Stomach (tissue), 9 donors: Measurements from ENCODE around the gene SPOCD1. TPM values are rescaled to one million over a fixed set of nuclear protein-coding genes. Genes with fewer than 3 reads are reported as not detected.

ENCODE experiments used
- DNase-seq, 2 donors: peaks; one replicate each; pipeline versions ENCODE4 v3.0.0 to v3.0.0-alpha.2; 2013 to 2019
- H3K27ac ChIP-seq, 5 donors: fragments of 200-600 bp in 4 of 5; sonication (generic) in 4 of 5; one replicate each; pipeline ENCODE4 v1.5.1; 2013 to 2019; ENCODE audit warnings: mild to moderate bottlenecking in 1 of 5, moderate library complexity in 1 of 5
- H3K27me3 ChIP-seq, 3 donors: fragments of 200-600 bp; sonication (generic); one replicate each; pipeline ENCODE4 v1.5.1; 2017 to 2019; ENCODE audit warnings: mixed run types in 1 of 3
- H3K36me3 ChIP-seq, 4 donors: fragments of 200-600 bp; sonication (generic); 1 replicate in 3 of 4; 2 replicates in 1 of 4; pipeline ENCODE4 v1.5.1; 2016 to 2019
- H3K4me1 ChIP-seq, 4 donors: fragments of 200-600 bp; sonication (generic); one replicate each; pipeline ENCODE4 v1.5.1; 2016 to 2019
- H3K4me3 ChIP-seq, 4 donors: fragments of 200-600 bp; sonication (generic) in 3 of 4; one replicate each; pipeline ENCODE4 v1.5.1; 2016 to 2019; ENCODE audit warnings: mild to moderate bottlenecking in 1 of 4
- H3K9me3 ChIP-seq, 4 donors: fragments of 200-600 bp; sonication (generic); one replicate each; pipeline ENCODE4 v1.5.1; 2016 to 2019
- CTCF ChIP-seq, 7 experiments: fragments of 450-650 bp in 4 of 7; fragments of 200-600 bp in 3 of 7; sonication (generic) in 3 of 7; IDR thresholded peaks; one replicate each; pipeline ENCODE4 v1.5.1; 2016 to 2019; ENCODE audit warnings: antibody characterized with exemption in 7 of 7, control low read depth in 2 of 7, mild to moderate bottlenecking in 1 of 7
- EP300 ChIP-seq: sonication (generic); formaldehyde crosslinking; IDR thresholded peaks from one replicate; pipeline ENCODE4 v1.6.1; 2017; ENCODE audit warnings: antibody characterized with exemption
- POLR2A ChIP-seq, 4 donors: fragments of 450-650 bp; IDR thresholded peaks; one replicate each; pipeline ENCODE4 v1.6.1; 2016; ENCODE audit warnings: antibody characterized with exemption in 4 of 4, control low read depth in 2 of 4, mild to moderate bottlenecking in 1 of 4, moderate library complexity in 1 of 4
- POLR2AphosphoS5 ChIP-seq, 3 donors: sonication (generic); formaldehyde crosslinking; IDR thresholded peaks; one replicate each; pipeline ENCODE4 v1.6.1; 2016; ENCODE audit warnings: antibody characterized with exemption in 3 of 3
- WGBS, 5 donors: extraction: QIAGEN DNeasy Blood & Tissue Kit in 3 of 5; methylation state at CpG; one replicate each; pipeline versions ENCODE4 v1.1.5 to v1.1.7; 2013 to 2018; 5-methylcytosine and 5-hydroxymethylcytosine counted together
- intact Hi-C: fragments of 100-400 bp; cut with DNase I; formaldehyde crosslinking; loops from one replicate; pipeline ENCODE4 v1.15.1; 2023; ENCODE audit warnings: low total_unique reads
- polyA plus RNA-seq, 3 donors: library from polyadenylated mRNA; stranded (reverse); fragments of 200-250 nt; gene quantifications; one replicate each; pipeline ENCODE4 v1.2.3, GENCODE V29; 2013
- total RNA-seq, 5 donors: library from RNA; depleted of rRNA; stranded (reverse); fragments of >200 nt; gene quantifications; one replicate each; pipeline versions ENCODE4 v1.1.0 to v1.2.3, GENCODE V29; 2014 to 2016
- donor health status: healthy with polysubstance abuse.
- donor health status: Bipolar disorder and iron deficiency.
- donor health status: healthy.

SPOCD1 gene
- total and polyA plus RNA-seq, 8 donors: 0.55 to 11.1 (median 4.5) TPM; not detected in 1

DNA sequence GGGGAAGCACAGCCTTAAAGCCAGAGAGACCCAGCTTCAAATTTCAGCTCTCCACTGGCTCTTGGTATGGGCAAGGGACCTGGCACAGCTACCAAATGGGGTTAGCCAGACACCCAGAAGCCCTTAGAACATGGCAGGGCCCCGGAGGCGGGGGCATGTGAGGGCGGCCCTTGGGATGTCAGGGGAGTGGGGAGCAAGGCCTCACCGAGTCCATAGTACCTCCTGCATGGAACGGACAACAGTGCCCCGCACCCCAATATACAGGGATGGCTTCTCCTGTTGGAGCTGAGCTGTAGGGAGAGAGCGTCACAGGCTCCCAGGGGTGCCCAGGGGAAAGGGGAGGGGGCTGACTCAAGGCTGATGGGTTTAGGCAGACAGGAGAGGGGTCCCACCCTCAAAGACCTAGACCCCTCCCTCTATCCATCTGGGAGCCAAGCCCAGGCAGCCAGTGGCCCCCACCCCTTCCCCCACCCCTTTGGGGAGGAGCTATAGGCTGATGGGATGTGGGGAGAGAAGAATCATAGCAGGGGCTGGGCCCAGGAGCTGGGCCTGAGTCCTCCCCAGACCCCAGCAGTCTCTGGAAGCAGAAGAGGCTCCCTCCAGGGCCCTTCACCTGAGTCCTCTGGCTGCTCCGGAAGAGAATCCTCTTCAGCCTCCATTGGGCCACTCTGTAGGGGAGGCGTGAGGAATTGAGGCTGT, 16.5 kb downstream of the SPOCD1 start:
- 82 to 98% (median 90%) methylated on average over 6 to 9 of the region's 9 CpGs for WGBS, 5 donors
- Histone ChIP-seq H3K9me3 (no peaks in the 10 kb centered on the region), H3K4me1 (no peaks in the 10 kb centered on the region), H3K36me3 (no peaks in the 10 kb centered on the region), H3K27me3 (peaks cover 0 to 15% (median 0%) of the 10 kb centered on the region in 3 donors), H3K4me3 (no peak overlapping the region), H3K27ac (peak overlapping the region in 1 of 5 donors; percentile 8)
- TF ChIP-seq POLR2A (IDR thresholded peaks at IDR 0.05): no peak
- TF ChIP-seq POLR2AphosphoS5 (IDR thresholded peaks at IDR 0.05): no peak
- no peak for TF ChIP-seq EP300
- TF ChIP-seq CTCF (IDR thresholded peaks at IDR 0.05): no peak
- DNase-seq: peak in 1 of 2 donors; percentile 37
- intact Hi-C loops: no loop called here

DNA sequence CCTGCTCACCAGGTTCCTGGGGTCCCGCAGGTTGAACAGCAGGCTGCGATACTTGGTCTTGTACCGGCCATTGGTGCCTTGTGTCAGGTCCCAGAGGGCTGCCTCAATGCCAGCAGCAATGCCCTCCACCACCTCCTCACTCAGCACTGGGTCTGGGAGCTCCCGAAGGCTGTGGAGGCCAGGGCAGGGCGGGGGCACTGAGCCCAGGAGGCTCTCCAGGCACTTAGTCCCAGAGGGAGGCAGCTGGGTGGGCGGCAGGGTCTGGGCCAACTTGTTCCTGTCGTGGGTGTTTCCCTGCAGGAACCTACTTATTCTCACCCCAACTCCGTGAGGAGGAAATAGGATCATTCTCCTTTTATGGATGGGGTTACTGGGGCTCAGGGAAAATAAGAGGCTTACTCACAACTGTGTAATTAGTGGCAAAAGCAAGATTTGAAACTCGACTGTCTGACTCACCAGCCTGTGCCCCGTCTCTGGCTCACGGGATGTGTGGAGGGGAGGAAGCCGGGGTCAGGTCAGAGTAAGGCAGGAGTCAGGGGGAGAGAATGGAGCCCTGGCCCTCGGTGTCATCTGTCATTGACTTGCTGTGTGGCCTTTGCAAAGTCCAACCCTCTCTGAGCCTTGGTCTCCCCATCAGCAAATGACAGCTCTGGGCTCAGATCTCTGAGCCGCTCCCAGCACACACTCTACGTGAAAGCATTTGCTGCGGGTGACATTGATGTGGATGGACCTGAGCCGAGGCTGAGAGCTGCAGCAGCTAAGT, 17.2 kb downstream of the SPOCD1 start:
- 49 to 60% (median 55%) methylated on average over 14 to 17 of the region's 17 CpGs for WGBS, 5 donors
- Histone ChIP-seq H3K36me3 (no peaks in the 10 kb centered on the region), H3K27me3 (peaks cover 0 to 20% (median 0%) of the 10 kb centered on the region in 3 donors), H3K27ac (peak overlapping the region in 1 of 5 donors; percentile 46), H3K4me1 (no peaks in the 10 kb centered on the region), H3K4me3 (peak overlapping the region in 1 of 4 donors; percentile 13), H3K9me3 (no peaks in the 10 kb centered on the region)
- intact Hi-C loops: no loop called here
- TF ChIP-seq POLR2AphosphoS5 (IDR thresholded peaks at IDR 0.05) (no peak), EP300 (no peak), POLR2A (IDR thresholded peaks at IDR 0.05) (no peak), CTCF (IDR thresholded peaks at IDR 0.05) (no peak)
- peak in 1 of 2 donors; percentile 48 for DNase-seq

DNA sequence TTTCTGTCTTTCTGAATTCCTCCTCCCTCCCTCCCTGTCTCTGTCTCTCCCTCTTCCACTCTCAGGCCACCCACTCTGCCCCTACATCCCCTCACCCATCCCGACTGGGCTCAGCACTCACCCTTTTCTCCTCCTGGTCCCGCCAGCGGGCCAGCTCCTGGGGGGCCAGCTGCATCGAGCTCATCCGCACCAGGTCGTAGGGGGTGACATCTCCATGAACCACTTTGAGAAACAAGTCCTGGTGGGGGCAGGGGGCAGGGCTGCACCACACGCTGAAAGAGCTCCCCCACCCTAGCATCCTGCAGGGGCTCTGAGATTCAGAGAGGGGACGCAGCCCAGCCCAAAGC, 17.8 kb downstream of the SPOCD1 start:
- H3K27me3 ChIP-seq: peaks cover 0 to 20% (median 0%) of the 10 kb centered on the region in 3 donors
- WGBS, 5 donors: 73 to 83% (median 80%) methylated on average over 8 of the region's 8 CpGs
- H3K4me1 ChIP-seq: no peaks in the 10 kb centered on the region
- H3K4me3 ChIP-seq: peak overlapping the region in 1 of 4 donors; percentile 13
- no peak for DNase-seq
- H3K36me3 ChIP-seq: no peaks in the 10 kb centered on the region
- intact Hi-C loops: no loop called here
- peak overlapping the region in 1 of 5 donors; percentile 46 for H3K27ac ChIP-seq
- TF ChIP-seq EP300: no peak
- no peak for TF ChIP-seq CTCF (IDR thresholded peaks at IDR 0.05)
- no peak for TF ChIP-seq POLR2A (IDR thresholded peaks at IDR 0.05)
- TF ChIP-seq POLR2AphosphoS5 (IDR thresholded peaks at IDR 0.05): no peak
- no peaks in the 10 kb centered on the region for H3K9me3 ChIP-seq

DNA sequence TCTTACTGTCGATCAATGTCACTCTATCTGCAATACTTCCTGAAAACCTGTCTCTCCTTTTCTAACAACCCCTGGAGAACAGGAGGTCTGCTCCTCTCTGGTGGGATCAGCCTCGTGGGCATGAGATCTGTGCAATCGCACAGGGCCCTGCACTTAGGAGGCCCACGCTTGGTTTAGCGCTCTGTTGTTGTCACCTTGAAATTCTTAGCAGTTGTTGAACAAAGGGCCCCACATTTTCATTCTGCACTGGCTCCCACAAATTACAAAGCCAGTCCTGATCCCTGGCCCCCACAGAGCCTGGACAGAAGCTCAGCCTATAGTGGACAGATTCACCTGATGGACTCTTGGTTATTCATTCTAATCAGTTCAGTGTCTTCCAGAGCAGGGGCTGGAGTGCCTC, 18.6 kb downstream of the SPOCD1 start:
- TF ChIP-seq EP300: no peak
- TF ChIP-seq POLR2A (IDR thresholded peaks at IDR 0.05): no peak
- no peak for TF ChIP-seq POLR2AphosphoS5 (IDR thresholded peaks at IDR 0.05)
- no peak for TF ChIP-seq CTCF (IDR thresholded peaks at IDR 0.05)
- 84 to 95% (median 91%) methylated on average over 5 of the region's 5 CpGs for WGBS, 5 donors
- DNase-seq: no peak

More for the DNA sequence above, 18.6 kb downstream of the SPOCD1 start:
- Histone ChIP-seq H3K27me3 (peaks cover 0 to 20% (median 0%) of the 10 kb centered on the region in 3 donors), H3K4me3 (no peak overlapping the region), H3K27ac (no peak overlapping the region), H3K9me3 (no peaks in the 10 kb centered on the region), H3K36me3 (no peaks in the 10 kb centered on the region), H3K4me1 (no peaks in the 10 kb centered on the region)
- intact Hi-C loops: no loop called here
